ENCODE data around the gene USP3.

- TF ChIP-seq CTCF (conservative IDR thresholded peaks at IDR 0.05; ENCODE audit: low read length) (no peak), EZH2phosphoT487 (IDR thresholded peaks at IDR 0.05; ENCODE audit: borderline replicate concordance) (no peak)
These were observed 9.3 kb downstream of the USP3 start for GRCh38 chr15:63513728-63514127.
